HUES6 (cell line): ENCODE measurements around the gene TADA2A.
"Not testable (repeated sequence)": the region's sequence is repeated elsewhere in the genome, so short reads cannot be mapped to it uniquely, and the experiment has no call there.

ENCODE experiments used
- H3K27ac ChIP-seq: 2 replicates; pipeline ENCODE4 v1.7.0; 2013; ENCODE audit warnings: low read depth, mild to moderate bottlenecking, low read length, inconsistent platforms
- H3K27me3 ChIP-seq: 2 replicates; pipeline ENCODE4 v1.6.1; 2013; ENCODE audit warnings: low read length; ENCODE audit not compliant: control insufficient read depth, insufficient read depth
- H3K36me3 ChIP-seq: 2 replicates; pipeline ENCODE4 v1.6.1; 2013; ENCODE audit warnings: low read length; ENCODE audit not compliant: control insufficient read depth, insufficient read depth
- H3K4me1 ChIP-seq: 2 replicates; pipeline ENCODE4 v1.6.1; 2013; ENCODE audit warnings: low read length; ENCODE audit not compliant: control insufficient read depth, insufficient read depth
- H3K4me3 ChIP-seq: 2 replicates; pipeline ENCODE4 v1.5.1; 2013; ENCODE audit warnings: low read depth, low read length
- H3K9ac ChIP-seq: one replicate; pipeline ENCODE4 v1.6.1; 2013; ENCODE audit warnings: mild to moderate bottlenecking, low read length
- H3K9me3 ChIP-seq: 2 replicates; pipeline ENCODE4 v1.6.1; 2013; ENCODE audit warnings: low read depth, low read length; ENCODE audit not compliant: control insufficient read depth, insufficient read depth

The TADA2A gene

DNA sequence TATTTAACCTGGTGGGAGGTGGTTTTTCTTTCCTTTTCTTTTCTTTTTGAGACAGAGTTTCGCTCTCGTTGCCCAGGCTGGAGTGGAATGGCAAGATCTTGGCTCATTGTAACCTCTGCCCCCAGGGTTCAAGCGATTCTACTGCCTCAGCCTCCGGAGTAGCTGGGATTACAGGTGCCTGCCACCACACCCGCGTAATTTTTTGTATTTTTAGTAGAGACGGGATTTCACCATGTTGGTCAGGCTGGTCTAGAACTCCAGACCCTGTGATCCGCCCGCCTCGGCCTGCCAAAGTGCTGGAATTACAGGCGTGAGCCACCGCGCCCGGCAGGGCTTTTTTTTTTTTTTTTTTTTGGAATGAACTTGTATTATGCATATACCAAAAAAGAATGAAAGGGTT is 1.2 kb upstream of the TADA2A start:
- not testable (repeated sequence) for H3K36me3 ChIP-seq, H3K4me1 ChIP-seq, H3K27ac ChIP-seq, H3K27me3 ChIP-seq, H3K9ac ChIP-seq, H3K9me3 ChIP-seq
- peak overlapping the region; percentile 86 for H3K4me3 ChIP-seq

DNA sequence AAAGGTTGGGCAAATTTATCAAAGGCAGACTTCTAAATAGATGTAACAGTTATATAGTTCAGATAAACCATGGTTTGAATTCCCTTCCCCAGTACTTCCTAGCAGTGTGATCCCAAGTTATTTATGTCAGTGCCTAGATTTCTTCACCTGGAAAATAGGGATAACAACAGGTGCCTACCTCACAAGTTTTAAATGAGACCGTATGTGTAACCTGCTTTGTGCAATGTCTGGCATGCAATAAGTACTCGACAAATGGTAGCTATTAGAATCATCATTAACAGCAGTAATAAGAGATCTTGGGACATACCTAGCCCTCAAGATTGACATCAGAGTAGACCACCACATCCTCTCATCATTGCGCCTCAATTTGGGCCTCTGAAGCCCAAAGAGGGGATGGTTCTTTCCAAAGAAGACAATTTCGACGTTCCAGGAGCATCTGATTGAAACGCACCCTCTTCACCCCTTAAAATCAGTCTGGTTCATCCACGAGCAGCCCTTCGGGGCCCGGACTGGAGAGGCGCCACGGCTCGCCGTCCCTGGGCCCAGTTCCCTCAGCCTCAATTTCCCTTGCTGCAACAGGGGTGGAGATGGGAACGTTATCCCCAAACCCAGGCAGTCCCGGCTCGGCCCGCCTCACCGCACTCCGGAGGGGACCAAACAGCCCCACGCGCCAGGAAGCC is 591 bp upstream of the TADA2A start:
- Histone ChIP-seq H3K9ac (peak overlapping the region; percentile 78), H3K36me3 (peaks cover 4% of the 10 kb centered on the region), H3K9me3 (no peaks in the 10 kb centered on the region), H3K4me1 (peaks cover 8% of the 10 kb centered on the region; the same call in 1 of the 2 replicates), H3K4me3 (peak overlapping the region; percentile 86), H3K27me3 (no peaks in the 10 kb centered on the region), H3K27ac (peak overlapping the region; percentile 37; the same call in 1 of the 2 replicates)

DNA sequence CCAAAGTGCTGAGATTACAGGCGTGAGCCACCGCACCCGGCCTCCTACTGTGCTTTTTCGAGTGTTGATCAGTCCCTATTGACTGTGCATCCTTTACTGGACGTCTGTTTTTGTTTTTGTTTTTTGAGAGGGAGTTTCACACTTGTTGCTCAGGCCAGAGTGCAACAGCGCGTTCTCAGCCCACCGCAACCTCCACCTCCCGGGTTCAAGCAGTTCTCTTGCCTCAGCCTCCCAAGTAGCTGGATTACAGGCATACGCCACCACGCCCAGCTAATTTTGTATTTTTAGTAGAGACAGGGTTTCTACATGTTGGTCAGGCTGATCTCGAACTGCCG is 1.4 kb downstream of the TADA2A start:
- H3K27me3 ChIP-seq, H3K27ac ChIP-seq, H3K9me3 ChIP-seq, H3K4me3 ChIP-seq, H3K9ac ChIP-seq, H3K4me1 ChIP-seq: not testable (repeated sequence)
- H3K36me3 ChIP-seq: peaks cover 14% of the 10 kb centered on the region

DNA sequence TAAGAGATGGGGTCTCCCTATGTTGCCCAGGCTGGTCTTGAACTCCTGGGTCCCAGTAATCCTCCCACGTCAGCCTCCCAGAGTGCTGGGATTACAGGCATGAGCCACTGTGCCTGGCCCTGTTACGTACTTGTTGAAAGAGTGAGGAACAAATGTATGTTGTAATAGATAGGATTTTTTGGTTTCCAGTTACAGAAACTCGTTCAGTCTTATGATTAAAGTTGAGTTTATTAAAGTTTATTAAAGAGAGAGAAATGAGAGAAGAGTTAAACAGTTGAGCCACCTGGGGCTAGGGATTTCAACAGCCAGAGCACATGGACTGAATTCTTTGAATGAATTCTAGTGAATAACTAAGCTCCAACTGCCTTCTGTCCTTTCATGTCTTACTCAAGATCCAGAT is 3.7 kb downstream of the TADA2A start:
- no peaks in the 10 kb centered on the region for H3K27me3 ChIP-seq
- no peaks in the 10 kb centered on the region for H3K9me3 ChIP-seq
- no peak overlapping the region for H3K27ac ChIP-seq
- no peak overlapping the region for H3K4me3 ChIP-seq
- peaks cover 35% of the 10 kb centered on the region for H3K36me3 ChIP-seq
- H3K9ac ChIP-seq: no peak overlapping the region
- peaks cover 4% of the 10 kb centered on the region; the same call in 1 of the 2 replicates for H3K4me1 ChIP-seq

DNA sequence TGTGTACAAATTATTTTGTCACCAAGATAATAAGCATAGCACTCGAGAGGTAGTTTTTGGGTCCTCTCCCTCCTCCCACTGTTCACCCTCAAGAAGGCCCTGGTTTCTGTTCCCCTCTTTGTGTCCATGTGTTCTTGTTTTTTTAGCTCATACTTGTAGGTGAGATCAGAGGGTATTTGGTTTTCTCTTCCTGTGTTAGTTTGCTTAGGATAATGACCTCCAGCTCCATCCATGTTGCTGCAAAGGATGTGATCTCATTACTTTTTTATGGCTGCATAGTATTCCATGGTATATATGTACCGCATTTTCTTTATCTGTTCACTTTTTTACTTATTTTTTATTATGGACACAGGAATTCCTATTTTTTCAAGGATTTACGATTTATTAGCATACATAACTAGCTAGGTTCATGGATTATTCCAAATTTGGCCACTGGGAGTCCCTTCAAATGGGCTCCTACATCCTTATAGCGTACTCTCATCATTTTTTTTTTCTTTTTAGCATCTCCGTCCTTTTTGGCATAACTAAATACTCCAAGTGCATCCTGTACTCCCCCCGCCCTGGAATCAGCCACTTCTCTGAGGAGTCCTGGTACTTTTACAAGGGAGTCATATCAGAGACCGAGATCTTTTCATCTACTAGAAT is 7.3 kb downstream of the TADA2A start:
- H3K4me1 ChIP-seq: no peaks in the 10 kb centered on the region
- H3K4me3 ChIP-seq: no peak overlapping the region
- H3K27ac ChIP-seq: no peak overlapping the region
- no peaks in the 10 kb centered on the region for H3K9me3 ChIP-seq
- H3K9ac ChIP-seq: no peak overlapping the region
- H3K36me3 ChIP-seq: peaks cover 40% of the 10 kb centered on the region
- no peaks in the 10 kb centered on the region for H3K27me3 ChIP-seq

DNA sequence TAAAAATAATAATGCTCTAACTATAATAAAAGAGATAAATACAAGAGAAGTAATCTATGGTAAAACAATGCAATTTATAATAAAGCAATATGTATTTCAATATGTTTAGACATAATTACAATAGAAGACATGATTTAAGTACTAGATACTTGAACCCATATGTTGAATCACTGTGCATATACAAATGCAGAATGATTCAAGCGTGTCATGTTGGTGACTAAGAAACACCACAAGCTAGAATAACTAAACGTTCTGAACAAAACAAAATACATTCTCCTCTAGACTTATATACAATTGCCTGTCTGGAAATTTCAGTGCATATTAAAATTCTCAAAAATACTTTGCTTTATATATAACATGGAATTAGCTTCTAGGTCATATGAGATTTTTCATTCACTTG is 11.2 kb downstream of the TADA2A start:
- Histone ChIP-seq H3K4me3 (no peak overlapping the region), H3K27me3 (no peaks in the 10 kb centered on the region), H3K9me3 (no peaks in the 10 kb centered on the region), H3K4me1 (no peaks in the 10 kb centered on the region), H3K36me3 (peaks cover 37% of the 10 kb centered on the region), H3K9ac (no peak overlapping the region), H3K27ac (no peak overlapping the region)

DNA sequence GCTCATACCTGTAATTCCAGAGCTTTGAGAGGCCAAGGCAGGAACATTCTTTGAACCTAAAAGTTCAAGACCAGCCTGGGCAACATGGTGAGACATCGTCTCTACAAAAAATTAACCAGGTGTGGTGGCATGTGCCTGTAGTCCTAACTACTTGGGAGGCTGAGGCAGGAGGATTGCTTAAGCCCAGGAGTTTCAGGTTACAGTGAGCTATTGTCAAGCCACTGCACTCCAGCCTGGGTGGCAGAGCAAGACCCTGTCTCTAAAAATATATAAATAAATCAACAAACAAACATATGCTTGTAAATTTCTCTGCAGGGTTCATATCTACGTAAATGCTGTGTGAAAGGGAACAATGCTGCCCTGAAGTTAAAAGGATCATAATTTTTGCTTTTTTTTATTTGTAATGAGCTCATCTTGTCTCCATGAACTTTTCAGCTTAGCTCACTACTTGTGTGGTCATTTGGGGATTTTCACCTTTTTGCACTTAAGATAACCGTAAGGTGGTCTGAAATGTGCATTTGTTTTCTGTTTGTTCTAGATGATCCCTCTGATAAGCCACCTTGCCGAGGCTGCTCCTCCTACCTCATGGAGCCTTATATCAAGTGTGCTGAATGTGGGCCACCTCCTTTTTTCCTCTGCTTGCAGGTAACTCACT is 16.4 kb downstream of the TADA2A start:
- H3K9me3 ChIP-seq: no peaks in the 10 kb centered on the region
- peaks cover 50% of the 10 kb centered on the region for H3K36me3 ChIP-seq
- no peak overlapping the region for H3K4me3 ChIP-seq
- H3K9ac ChIP-seq: no peak overlapping the region
- no peak overlapping the region for H3K27ac ChIP-seq
- no peaks in the 10 kb centered on the region for H3K27me3 ChIP-seq
- H3K4me1 ChIP-seq: no peaks in the 10 kb centered on the region

DNA sequence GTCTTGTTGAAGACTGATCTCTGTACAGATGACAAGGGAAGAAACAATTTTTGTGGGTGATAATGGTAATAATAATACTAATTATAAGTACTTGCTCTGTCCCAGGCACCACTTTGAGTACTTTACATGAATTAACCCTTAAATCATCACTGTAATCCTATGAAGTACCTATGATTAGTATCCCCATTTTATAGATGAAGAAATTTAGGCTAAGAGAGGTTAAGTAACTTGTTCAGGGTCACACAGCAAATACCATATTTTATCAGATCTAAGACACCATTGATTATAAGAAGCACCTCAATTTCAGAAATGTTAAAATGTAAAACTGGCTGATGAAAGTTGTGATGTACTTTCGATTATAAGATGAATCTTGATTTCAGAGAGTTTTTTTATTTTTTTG is 18.6 kb downstream of the TADA2A start:
- Histone ChIP-seq H3K27me3 (no peaks in the 10 kb centered on the region), H3K27ac (no peak overlapping the region), H3K9ac (no peak overlapping the region), H3K4me3 (no peak overlapping the region), H3K4me1 (no peaks in the 10 kb centered on the region), H3K36me3 (peaks cover 55% of the 10 kb centered on the region), H3K9me3 (no peaks in the 10 kb centered on the region)

DNA sequence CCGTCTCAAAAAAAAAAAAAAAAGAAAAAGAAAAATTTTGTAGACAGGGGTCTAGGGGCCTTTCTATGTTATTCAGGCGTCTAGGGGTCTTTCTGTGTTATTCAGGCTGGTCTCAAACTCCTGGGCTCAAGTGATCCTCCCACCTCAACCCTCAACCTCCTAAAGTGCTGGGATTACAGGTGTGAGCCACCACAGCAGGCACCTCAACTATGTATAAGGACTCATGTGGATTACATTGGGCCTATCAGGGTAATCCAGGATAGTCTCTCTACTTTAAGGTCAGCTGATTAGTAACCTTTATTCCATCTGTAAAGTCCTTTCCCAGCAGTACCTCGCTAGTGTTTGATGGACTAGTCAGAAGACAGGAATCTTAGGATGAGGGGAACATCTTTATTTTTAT is 22.4 kb downstream of the TADA2A start:
- no peak overlapping the region for H3K9ac ChIP-seq
- H3K4me1 ChIP-seq: no peaks in the 10 kb centered on the region
- H3K27me3 ChIP-seq: no peaks in the 10 kb centered on the region
- H3K9me3 ChIP-seq: no peaks in the 10 kb centered on the region
- peaks cover 54% of the 10 kb centered on the region for H3K36me3 ChIP-seq
- H3K4me3 ChIP-seq: no peak overlapping the region
- no peak overlapping the region for H3K27ac ChIP-seq

DNA sequence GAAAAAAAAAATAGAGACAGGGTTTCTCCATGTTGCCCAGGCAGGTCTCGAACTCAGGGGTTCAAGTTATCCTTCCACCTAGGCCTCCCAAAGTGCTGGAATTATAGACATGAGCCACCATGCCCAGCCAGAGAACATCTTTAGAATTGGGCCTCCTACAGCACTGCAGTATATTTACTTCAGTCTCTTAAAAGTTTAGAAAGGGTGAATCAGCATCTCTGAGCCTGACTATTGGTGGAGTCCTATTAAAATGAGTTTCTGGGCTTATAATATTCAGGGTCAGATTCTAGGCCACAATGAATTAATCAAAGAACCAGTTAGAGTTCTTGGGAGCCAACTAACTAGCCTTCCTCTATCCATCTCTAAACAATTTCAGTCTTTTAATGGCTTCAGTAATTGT is 22.8 kb downstream of the TADA2A start:
- Histone ChIP-seq H3K9ac (no peak overlapping the region), H3K27me3 (no peaks in the 10 kb centered on the region), H3K4me1 (no peaks in the 10 kb centered on the region), H3K36me3 (peaks cover 54% of the 10 kb centered on the region), H3K27ac (0 out of 2 replicates have a peak overlapping the region, but pooled peaks have one; percentile 25), H3K4me3 (no peak overlapping the region), H3K9me3 (no peaks in the 10 kb centered on the region)

DNA sequence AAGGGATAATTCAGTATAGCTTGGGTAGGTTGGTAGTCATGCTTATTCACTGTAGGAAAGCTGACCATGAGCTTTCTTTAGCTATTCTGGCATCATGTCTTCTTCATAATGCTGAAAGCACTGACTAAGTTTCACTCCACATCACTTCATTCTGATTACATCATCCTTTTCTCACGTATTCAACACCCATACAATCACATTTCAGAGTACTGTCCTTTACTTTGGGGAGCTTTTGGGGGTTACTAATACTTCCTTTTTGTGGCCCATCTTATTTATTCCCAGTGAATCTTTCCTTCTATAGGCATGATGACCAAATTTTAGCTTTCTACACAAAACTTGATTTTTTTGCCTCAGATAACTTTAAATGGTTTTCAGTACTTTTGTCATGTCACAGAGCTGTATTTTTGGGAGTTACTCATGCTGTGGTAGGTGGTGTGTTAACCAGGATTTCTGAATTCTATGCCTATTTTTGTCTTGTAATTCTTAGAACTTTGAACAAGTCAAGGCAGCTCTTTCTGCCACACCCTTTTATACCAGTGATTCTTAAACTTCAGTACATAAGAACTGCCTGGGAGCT is 23.5 kb downstream of the TADA2A start:
- no peaks in the 10 kb centered on the region for H3K4me1 ChIP-seq
- no peak overlapping the region for H3K9ac ChIP-seq
- no peaks in the 10 kb centered on the region for H3K9me3 ChIP-seq
- H3K4me3 ChIP-seq: no peak overlapping the region
- H3K27ac ChIP-seq: peak overlapping the region; percentile 25; the same call in 1 of the 2 replicates
- peaks cover 54% of the 10 kb centered on the region for H3K36me3 ChIP-seq
- no peaks in the 10 kb centered on the region for H3K27me3 ChIP-seq
